NCI-H2196 treated with DMSO at 0.1 percent for 48 hours (cell line): Measurements from ENCODE around the gene CSMD2.

Source experiments
- DNase-seq: peaks from one replicate; lab custom pipeline; 2025; ENCODE audit not compliant: unreplicated experiment; lab: John Stamatoyannopoulos, UW

CSMD2 gene

DNA sequence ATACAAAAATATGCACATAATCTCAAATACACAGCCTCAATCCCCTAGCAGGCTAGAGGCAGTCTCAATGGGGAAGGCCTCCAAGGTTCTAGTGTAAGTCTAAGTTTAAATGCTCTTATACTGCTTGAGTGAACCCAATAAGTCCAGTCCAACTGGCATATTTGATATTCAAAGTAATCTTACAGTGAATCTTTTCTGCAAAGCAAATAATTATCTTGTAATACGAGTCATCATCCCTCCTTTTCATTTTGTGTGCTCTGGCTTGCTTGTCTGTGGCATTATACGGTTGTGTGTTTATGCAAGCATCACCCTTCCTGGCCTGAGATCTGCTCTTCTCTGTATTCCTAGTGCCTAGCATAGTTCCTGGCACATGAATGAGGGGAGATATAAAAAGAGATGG, 468.1 kb downstream of the CSMD2 start:
- no peak for DNase-seq

GRCh38 chr1:33696311-33696710, 468.7 kb downstream of the CSMD2 start:
- DNase-seq, result no peak

GRCh38 chr1:33692206-33693188, 472.5 kb downstream of the CSMD2 start:
- no peak for DNase-seq

GRCh38 chr1:33687000-33687399, 478.0 kb downstream of the CSMD2 start:
- no peak for DNase-seq

DNA sequence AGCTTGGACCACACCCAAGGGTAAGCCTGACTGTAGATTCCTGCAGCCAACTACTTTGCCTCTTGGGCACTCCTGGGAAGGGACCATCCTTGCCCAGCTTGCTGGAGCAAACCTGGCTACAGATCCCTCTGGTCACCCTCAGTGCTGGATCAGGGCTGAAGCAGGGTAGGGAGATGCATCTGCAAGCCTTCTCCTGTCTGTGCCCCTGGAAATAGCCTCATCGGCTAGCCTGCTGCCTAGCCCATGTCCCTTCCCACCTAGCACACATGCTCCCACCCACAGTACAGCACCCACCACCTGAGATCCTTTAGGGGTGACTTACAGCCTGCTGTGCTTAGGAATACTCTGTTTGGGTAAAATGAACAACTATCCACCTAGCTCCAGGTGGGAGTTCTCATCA, 478.5 kb downstream of the CSMD2 start:
- DNase-seq, result no peak

GRCh38 chr1:33685256-33685655, 479.8 kb downstream of the CSMD2 start:
- DNase-seq, result no peak

DNA sequence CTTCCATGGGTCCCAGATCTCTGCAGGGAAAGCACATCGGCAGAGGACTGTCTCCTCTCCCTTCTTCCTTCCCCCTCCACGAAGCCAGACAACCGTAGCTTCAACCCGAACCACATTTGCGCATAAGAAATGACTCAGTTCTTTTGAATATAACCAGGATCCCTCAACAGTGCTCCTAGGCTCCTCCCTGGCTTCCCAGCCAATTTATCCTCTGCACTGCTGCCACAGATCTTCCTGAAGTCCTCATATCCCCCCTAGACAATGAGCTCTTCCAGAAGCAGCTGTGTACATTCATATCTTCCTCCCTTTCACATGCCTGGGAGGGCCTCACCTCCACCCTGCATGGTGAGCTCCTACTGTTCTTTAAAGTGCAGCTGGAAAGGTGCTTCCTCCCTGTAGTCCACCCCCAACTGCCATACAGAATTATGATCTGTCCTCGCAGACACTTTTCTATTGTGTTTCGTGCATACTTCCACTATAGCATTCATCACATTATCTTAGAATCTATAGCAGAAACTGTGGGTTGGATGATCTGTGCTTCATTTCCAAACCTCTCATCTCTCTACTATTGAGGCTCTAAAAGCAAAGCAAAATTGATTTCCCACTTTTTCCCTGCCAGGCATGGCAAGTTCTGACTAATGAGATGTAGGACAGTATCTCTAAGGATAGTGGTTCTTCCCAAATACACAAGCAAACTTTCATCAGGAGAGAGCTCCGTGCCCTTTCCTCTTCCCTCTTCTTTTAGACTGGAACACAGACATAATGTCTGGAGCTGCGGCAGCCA, 480.4 kb downstream of the CSMD2 start:
- no peak for DNase-seq

DNA sequence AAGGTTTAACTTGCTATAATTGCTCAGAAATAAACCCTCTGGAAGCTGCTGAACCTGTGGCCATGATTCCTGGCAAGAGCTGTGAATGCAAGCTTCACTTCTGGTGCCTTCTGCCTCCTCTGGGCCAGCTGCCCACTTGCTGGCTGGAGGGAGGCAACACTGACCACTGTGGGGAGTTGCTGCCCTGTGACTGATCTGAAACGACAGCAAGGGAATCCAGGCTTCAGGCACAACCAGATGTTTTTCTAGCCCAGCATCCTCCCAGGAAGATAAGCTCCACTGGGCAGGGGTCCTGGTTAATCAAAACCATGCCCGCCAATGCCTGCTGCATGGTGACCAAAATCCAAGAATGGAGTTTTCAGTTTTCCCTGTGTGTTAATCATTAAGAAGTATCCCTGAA, 481.1 kb downstream of the CSMD2 start:
- no peak for DNase-seq

DNA sequence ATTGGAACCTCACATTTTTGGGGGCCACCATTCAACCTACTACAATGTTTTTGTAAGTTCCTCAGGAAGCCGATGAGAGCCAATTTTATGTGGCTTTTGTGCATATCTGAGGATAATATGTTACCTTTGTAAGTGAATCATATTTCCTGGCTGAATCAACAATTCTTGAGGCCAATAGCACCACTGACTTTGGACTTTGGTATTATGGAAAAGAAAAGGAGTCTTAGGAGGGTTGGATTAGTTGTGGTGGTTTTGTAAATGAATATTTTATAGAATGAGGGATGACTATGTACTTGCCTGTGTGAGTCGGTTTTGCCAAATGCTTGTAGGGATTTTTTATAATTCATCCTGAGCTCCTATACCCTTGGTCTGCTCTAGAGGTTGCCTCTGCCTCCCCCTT, 482.7 kb downstream of the CSMD2 start:
- DNase-seq, result no peak

- no peak for DNase-seq
These were observed 484.7 kb downstream of the CSMD2 start for GRCh38 chr1:33680281-33680840.

- no peak for DNase-seq
These were observed 494.5 kb downstream of the CSMD2 start for GRCh38 chr1:33670567-33670966.

DNA sequence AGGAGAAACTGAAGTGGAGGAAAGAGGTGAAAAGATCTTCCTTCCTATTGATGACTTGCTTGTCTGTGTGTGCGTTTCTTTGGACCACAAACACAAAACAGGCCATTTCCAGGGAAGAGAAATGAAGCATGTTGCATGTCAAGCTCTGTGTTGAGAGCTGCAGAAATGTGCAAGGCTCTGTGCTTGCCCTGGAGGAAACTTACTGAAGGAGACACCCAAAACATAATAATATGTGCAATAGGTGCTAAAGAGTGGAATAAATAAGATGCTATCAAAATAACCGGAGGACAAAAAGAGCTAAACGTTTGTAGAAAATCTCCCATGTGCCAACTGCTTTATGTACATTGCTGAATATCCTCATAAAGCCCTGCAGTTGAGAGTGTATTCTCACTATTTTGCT, 496.3 kb downstream of the CSMD2 start:
- DNase-seq, result no peak

GRCh38 chr1:33667386-33668282, 497.4 kb downstream of the CSMD2 start:
- DNase-seq, result no peak

- DNase-seq, result no peak
These were observed 498.4 kb downstream of the CSMD2 start for GRCh38 chr1:33666616-33667015.

DNA sequence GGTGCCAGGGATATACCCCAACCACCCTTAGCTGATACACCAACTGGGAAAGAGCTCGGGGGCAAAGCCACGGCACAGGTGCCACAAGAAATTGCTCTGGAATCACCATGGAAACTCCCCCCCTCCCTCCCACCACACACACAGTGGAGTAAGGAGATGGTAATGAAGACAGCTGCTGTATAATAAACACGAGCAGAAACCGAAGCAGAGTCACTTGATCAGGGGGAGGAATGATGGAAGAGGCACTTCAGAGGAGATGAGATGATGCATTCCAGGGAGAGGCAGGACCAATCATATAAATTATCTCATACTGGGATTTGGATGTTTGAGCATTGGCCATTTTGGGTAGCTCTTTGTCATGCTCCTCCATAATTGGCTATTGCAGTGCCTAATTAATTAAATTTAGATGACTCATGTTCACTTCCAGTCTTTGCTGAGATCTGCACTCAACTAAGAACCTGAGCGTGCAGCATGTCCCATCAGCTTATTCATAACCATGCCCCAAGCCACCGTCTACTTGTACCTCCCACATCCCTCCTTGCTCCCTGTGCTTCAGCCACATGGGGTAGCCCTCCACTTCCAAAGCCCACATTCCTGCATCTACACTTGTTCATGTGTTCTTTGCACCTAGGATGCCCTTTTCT, 503.1 kb downstream of the CSMD2 start:
- DNase-seq, result no peak

- DNase-seq, result no peak
These were observed 504.1 kb downstream of the CSMD2 start for GRCh38 chr1:33660956-33661355.

DNA sequence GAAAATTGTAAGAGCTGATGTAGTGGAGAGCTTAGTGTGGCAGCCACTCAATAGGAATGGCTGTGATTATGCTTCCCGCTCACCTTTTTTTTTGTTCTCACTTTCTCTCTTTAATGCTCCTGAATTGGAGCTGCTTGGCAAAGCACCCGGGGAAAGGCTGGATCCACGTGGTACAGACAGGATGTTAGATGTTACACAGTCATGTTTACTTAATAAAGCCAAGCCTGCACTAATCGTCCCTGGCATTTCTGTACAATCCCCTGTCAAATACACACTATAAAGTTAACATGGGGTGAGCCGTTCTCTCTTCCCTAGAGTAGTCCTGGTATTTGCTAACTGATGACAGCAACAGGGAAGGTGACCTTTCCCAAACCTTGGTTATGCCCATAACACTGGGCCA, 504.8 kb downstream of the CSMD2 start:
- DNase-seq, result no peak

- no peak for DNase-seq
These were observed 505.4 kb downstream of the CSMD2 start for GRCh38 chr1:33659641-33660040.

DNA sequence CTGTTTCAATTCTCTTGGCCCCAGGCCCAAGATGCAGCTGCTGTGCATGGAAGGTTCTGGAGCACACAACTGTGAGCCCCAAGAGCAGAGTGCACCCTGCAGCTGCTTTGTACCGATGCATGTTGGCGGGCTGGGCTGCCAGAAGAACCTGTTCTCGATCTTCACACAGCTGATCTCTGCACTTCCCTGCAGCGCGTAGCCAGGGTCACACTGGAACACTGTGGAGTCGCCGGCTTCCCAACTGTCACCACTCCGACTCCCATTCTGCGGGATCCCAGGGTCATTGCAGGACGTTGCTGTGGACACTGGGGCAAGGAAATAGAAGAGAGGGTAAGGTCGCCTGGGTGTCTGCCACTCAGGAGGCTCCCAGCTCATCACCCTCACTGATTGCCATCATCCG, 507.2 kb downstream of the CSMD2 start:
- no peak for DNase-seq

DNA sequence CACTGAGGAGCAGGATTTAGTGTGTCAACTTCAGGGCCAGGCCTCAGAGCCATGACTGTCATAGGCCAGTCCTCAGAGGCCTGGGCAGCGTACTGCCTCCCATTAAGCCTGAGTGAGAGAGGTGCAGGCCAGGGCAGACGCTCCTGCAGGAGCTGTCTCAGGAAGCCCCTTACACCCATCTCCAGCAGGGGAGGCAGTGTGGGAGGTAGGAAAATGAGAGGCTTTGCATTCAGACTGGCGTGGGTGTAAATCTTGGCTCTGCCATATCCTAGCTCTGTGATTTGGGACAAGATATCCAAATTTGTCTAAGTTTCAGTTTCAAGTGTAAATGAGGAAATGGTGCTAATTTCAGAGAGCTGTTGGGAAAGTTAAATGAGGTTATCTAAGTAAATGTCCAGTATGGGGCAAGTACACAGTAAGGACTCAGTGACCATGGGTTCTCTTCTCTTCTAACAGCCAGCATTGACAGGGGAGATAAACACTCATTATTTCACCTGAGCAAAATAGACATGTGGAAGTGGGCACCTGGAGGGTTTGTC, 508.5 kb downstream of the CSMD2 start:
- no peak for DNase-seq
